Prostate gland (tissue), 2 donors: Measurements from ENCODE around the gene UROS.

ENCODE experiments used
- POLR2A ChIP-seq: fragments of 450-650 bp; IDR thresholded peaks from one replicate; pipeline ENCODE4 v1.6.1; 2016; ENCODE audit warnings: antibody characterized with exemption, mild to moderate bottlenecking
- POLR2AphosphoS5 ChIP-seq: sonication (generic); formaldehyde crosslinking; IDR thresholded peaks from one replicate; pipeline ENCODE4 v1.6.1; 2017; ENCODE audit warnings: antibody characterized with exemption
- TF ChIP-seq, protein P1 (sequence below), 4 experiments: fragments of 200-600 bp in 2 of 4; fragments of 450-650 bp in 2 of 4; sonication (generic) in 2 of 4; IDR thresholded peaks; 1 replicate in 3 of 4; 2 replicates in 1 of 4; pipeline ENCODE4 v1.5.1; 2016 to 2019; ENCODE audit warnings: antibody characterized with exemption in 4 of 4, mild to moderate bottlenecking in 2 of 4, moderate library complexity in 2 of 4

DNA sequence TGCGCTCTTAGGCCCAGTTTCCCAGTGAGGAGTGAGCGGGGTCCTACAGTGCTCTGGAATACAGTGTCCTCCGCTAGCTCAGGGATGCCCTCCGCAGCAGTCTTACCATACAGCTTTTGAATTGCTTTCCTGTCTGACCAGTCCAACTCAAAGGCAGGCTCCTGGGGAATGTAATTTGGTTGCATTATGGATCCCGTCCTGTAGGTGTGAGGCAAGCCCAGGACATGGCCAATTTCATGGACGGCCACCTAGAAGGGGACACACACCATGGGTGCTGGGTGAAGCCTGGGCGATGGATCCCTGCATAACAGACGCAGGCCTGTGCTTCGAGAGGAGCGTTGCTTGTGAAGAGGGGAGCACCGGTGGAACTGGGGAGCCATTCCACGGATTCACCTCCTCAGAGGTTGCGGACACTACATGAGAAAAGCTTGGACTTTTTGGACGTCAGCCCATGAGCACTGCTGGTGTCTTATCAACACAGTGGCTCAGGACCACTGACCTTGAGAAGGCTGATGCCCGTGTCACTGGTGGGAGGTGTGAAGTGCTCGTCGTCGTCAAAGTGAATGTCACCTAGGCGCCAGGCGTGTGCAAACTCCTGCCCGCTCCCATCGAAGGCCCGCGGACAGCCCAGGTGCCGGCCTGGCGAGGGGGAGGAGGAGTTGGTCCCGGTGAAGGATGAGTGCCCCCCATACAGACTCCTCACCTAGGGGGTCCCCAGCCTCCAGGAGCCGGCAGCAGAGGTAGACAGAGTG, 50.8 kb downstream of the UROS start:
- TF ChIP-seq, protein P1, sequence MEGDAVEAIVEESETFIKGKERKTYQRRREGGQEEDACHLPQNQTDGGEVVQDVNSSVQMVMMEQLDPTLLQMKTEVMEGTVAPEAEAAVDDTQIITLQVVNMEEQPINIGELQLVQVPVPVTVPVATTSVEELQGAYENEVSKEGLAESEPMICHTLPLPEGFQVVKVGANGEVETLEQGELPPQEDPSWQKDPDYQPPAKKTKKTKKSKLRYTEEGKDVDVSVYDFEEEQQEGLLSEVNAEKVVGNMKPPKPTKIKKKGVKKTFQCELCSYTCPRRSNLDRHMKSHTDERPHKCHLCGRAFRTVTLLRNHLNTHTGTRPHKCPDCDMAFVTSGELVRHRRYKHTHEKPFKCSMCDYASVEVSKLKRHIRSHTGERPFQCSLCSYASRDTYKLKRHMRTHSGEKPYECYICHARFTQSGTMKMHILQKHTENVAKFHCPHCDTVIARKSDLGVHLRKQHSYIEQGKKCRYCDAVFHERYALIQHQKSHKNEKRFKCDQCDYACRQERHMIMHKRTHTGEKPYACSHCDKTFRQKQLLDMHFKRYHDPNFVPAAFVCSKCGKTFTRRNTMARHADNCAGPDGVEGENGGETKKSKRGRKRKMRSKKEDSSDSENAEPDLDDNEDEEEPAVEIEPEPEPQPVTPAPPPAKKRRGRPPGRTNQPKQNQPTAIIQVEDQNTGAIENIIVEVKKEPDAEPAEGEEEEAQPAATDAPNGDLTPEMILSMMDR (IDR thresholded peaks at IDR 0.05): no peak
- TF ChIP-seq POLR2A (no peak), POLR2AphosphoS5 (no peak)
